Loucy (cell line): ENCODE measurements around the gene OR13C8.
A peak's percentile ranks its signal among the peaks of the same experiment; 100 is the strongest.
"Not testable (repeated sequence)": the region's sequence is repeated elsewhere in the genome, so short reads cannot be mapped to it uniquely, and the experiment has no call there.

Experiments used
- H2AFZ ChIP-seq: fragments of 200-600 bp; sonication (generic); 2 replicates; pipeline ENCODE4 v1.6.0; 2016; ENCODE audit warnings: antibody characterized with exemption, mild to moderate bottlenecking, low read length, moderate library complexity
- H3F3A ChIP-seq: fragments of 200-600 bp; 2 replicates; pipeline ENCODE4 v1.6.0; 2016; ENCODE audit warnings: antibody characterized with exemption, low read depth, mild to moderate bottlenecking
- H3K27me3 ChIP-seq: fragments of 200-600 bp; sonication (generic); 2 replicates; pipeline ENCODE4 v1.6.1; 2014; ENCODE audit warnings: low read length, mild to moderate bottlenecking; ENCODE audit not compliant: insufficient read depth, poor library complexity, severe bottlenecking
- H3K36me3 ChIP-seq: fragments of 200-600 bp; sonication (generic); 2 replicates; pipeline ENCODE4 v1.6.1; 2016; ENCODE audit warnings: low read length; ENCODE audit not compliant: insufficient read depth
- H3K4me1 ChIP-seq: fragments of 200-600 bp; sonication (generic); 2 replicates; pipeline ENCODE4 v1.5.1; 2014; ENCODE audit warnings: low read length, mild to moderate bottlenecking; ENCODE audit not compliant: insufficient read depth, poor library complexity, severe bottlenecking
- H3K4me2 ChIP-seq: fragments of 200-600 bp; sonication (generic); 2 replicates; pipeline ENCODE4 v1.6.0; 2014; ENCODE audit warnings: antibody characterized with exemption, low read length, low read depth, mild to moderate bottlenecking; ENCODE audit not compliant: poor library complexity, severe bottlenecking
- H3K4me3 ChIP-seq: fragments of 200-600 bp; sonication (generic); 2 replicates; pipeline ENCODE4 v1.5.1; 2014; ENCODE audit warnings: low read length, mild to moderate bottlenecking, mixed read lengths; ENCODE audit not compliant: poor library complexity, severe bottlenecking
- H3K79me2 ChIP-seq: fragments of 200-600 bp; sonication (generic); 2 replicates; pipeline ENCODE4 v1.6.1; 2014; ENCODE audit warnings: low read length; ENCODE audit not compliant: insufficient read depth
- H3K9ac ChIP-seq: fragments of 200-600 bp; sonication (generic); 2 replicates; pipeline ENCODE4 v1.6.0; 2014; ENCODE audit warnings: mild to moderate bottlenecking, low read depth, low read length, moderate library complexity; ENCODE audit not compliant: poor library complexity, severe bottlenecking
- H3K9me2 ChIP-seq: fragments of 200-600 bp; sonication (generic); replicated peaks from 2 replicates; pipeline ENCODE4 v1.6.1; 2016; ENCODE audit warnings: low read depth, low read length, mixed read lengths
- H3K9me3 ChIP-seq: fragments of 200-600 bp; sonication (generic); 2 replicates; pipeline ENCODE4 v1.6.1; 2014; ENCODE audit warnings: mild to moderate bottlenecking, antibody characterized with exemption, low read length, low read depth; ENCODE audit not compliant: insufficient read depth
- H4K20me1 ChIP-seq: fragments of 200-600 bp; sonication (generic); 2 replicates; pipeline ENCODE4 v1.6.0; 2014; ENCODE audit warnings: antibody characterized with exemption, low read length, mild to moderate bottlenecking; ENCODE audit not compliant: insufficient read depth, poor library complexity, severe bottlenecking
- EZH2phosphoT487 ChIP-seq: fragments of 200-600 bp; IDR thresholded peaks from 2 replicates; pipeline ENCODE4 v1.6.1; 2018; ENCODE audit warnings: antibody characterized with exemption, mild to moderate bottlenecking, moderate library complexity, borderline replicate concordance
- TF ChIP-seq, protein P1 (sequence below): fragments of 200-600 bp; sonication (generic); conservative IDR thresholded peaks from 2 replicates; pipeline ENCODE4 v1.5.1; 2014; ENCODE audit warnings: mild to moderate bottlenecking, antibody characterized with exemption, low read length

Gene OR13C8

DNA sequence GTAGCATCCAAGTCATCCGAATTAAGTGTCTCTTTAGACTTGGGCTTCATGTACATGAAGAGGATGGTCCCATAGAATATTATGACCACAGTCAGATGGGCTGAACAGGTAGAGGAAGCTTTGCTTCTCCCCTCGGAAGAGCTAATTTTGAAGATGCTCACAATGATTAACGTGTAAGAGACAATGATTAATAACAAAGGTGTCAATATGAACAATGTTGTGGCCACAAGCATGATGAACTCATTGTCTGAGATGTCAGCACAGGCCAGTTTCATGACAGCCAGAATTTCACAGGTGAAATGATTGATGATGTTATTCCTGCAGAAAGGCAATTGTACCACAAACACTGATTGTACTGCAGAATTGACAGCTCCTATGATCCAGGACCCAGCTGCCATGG, 35.8 kb downstream of the OR13C8 start:
- no peaks in the 10 kb centered on the region for H3K27me3 ChIP-seq
- H2AFZ ChIP-seq = no peak overlapping the region
- H3F3A ChIP-seq = no peaks in the 10 kb centered on the region
- H3K4me3 ChIP-seq = no peak overlapping the region
- no peaks in the 10 kb centered on the region for H3K4me1 ChIP-seq
- H4K20me1 ChIP-seq = no peaks in the 10 kb centered on the region
- TF ChIP-seq EZH2phosphoT487 = no peak
- TF ChIP-seq, protein P1, sequence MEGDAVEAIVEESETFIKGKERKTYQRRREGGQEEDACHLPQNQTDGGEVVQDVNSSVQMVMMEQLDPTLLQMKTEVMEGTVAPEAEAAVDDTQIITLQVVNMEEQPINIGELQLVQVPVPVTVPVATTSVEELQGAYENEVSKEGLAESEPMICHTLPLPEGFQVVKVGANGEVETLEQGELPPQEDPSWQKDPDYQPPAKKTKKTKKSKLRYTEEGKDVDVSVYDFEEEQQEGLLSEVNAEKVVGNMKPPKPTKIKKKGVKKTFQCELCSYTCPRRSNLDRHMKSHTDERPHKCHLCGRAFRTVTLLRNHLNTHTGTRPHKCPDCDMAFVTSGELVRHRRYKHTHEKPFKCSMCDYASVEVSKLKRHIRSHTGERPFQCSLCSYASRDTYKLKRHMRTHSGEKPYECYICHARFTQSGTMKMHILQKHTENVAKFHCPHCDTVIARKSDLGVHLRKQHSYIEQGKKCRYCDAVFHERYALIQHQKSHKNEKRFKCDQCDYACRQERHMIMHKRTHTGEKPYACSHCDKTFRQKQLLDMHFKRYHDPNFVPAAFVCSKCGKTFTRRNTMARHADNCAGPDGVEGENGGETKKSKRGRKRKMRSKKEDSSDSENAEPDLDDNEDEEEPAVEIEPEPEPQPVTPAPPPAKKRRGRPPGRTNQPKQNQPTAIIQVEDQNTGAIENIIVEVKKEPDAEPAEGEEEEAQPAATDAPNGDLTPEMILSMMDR = no peak
- H3K79me2 ChIP-seq = no peaks in the 10 kb centered on the region
- no peak overlapping the region for H3K9ac ChIP-seq
- H3K36me3 ChIP-seq = no peaks in the 10 kb centered on the region
- no peaks in the 10 kb centered on the region for H3K9me2 ChIP-seq
- H3K9me3 ChIP-seq = no peaks in the 10 kb centered on the region
- H3K4me2 ChIP-seq = no peak overlapping the region

DNA sequence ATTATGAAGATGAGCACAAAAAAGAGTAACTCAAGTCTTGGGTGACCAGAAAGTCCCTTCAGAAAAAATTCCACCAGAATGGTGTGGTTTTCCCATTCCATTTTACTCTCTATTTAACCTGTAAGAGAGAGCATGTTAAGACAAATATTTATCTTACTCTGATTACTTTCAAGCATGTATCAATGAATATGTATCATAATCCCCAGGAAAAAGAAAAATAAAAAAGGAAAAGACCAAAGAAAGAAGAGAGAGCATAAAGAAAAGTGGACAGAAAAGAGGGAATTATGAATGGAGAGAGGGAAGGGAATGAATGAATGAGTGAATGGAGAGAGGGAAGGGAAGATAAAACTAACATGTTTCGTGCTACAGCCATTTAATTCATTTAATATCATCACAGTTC, 36.6 kb downstream of the OR13C8 start, which contains the start of gene OR13C2:
OR13C2 (minus strand) TSS at position 101 of the 400 bp plus-strand sequence; CDS start at position 101, 0 bp downstream.
- not testable (repeated sequence) for H3K79me2 ChIP-seq, H4K20me1 ChIP-seq, H3K4me2 ChIP-seq

DNA sequence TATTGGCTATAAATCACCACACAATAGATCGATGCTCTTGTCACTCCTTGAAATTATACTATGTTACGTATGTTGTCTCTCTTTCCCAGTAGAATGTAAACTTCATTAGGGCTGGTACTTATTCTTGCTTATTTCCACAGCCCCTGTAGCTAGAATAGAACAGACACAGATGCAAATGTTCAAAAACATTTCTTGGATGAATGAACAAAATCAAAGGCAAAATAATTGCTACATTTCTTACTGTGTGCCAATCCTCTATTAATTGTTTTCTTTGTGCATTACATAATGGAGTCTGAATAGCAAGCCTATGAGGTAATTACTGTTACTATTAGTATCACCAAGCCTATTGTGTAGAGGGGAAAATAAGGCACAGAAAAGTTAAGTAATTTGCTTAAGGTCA, 37.2 kb downstream of the OR13C8 start:
- no peaks in the 10 kb centered on the region for H3K9me3 ChIP-seq
- no peaks in the 10 kb centered on the region for H3F3A ChIP-seq
- no peaks in the 10 kb centered on the region for H3K36me3 ChIP-seq
- no peak overlapping the region for H3K4me2 ChIP-seq
- no peaks in the 10 kb centered on the region for H3K79me2 ChIP-seq
- no peaks in the 10 kb centered on the region for H3K4me1 ChIP-seq
- no peaks in the 10 kb centered on the region for H3K27me3 ChIP-seq
- no peak overlapping the region for H2AFZ ChIP-seq
- H3K4me3 ChIP-seq = no peak overlapping the region
- H3K9me2 ChIP-seq = no peaks in the 10 kb centered on the region
- no peaks in the 10 kb centered on the region for H4K20me1 ChIP-seq
- H3K9ac ChIP-seq = no peak overlapping the region
- TF ChIP-seq EZH2phosphoT487 = no peak
- TF ChIP-seq, protein P1 = no peak

More for the DNA sequence above, 36.6 kb downstream of the OR13C8 start, which contains the start of gene OR13C2:
- H3K4me1 ChIP-seq, H3K9me3 ChIP-seq, H3F3A ChIP-seq, H3K9me2 ChIP-seq, H3K36me3 ChIP-seq, H3K9ac ChIP-seq, H3K27me3 ChIP-seq, H2AFZ ChIP-seq, H3K4me3 ChIP-seq: not testable (repeated sequence)

DNA sequence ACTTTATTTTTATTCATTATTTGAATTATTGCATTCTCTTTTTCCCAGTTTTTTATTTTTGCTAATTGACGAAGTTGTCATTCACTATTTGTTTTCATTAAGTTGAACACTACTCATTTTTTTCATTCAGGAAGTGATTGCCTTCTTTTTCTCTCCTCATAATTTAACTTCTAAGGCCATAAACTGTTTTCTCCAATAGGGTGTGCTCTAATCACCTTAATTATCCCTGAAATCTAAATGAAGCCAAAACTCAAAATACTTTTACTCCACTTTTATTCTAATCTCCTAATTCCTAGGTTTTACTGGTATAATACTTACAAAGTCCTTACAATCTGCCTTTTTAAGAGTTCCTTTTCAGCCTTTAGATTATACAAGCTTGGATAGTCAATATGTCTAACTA, 39.4 kb downstream of the OR13C8 start:
- no peaks in the 10 kb centered on the region for H3K9me3 ChIP-seq
- no peak overlapping the region for H3K9ac ChIP-seq
- H3F3A ChIP-seq = no peaks in the 10 kb centered on the region

More for the DNA sequence above, 39.4 kb downstream of the OR13C8 start:
- Histone ChIP-seq H3K27me3 (no peaks in the 10 kb centered on the region), H3K9me2 (no peaks in the 10 kb centered on the region), H3K79me2 (no peaks in the 10 kb centered on the region), H4K20me1 (no peaks in the 10 kb centered on the region), H2AFZ (no peak overlapping the region), H3K4me2 (no peak overlapping the region), H3K4me1 (no peaks in the 10 kb centered on the region), H3K4me3 (no peak overlapping the region), H3K36me3 (no peaks in the 10 kb centered on the region)
- TF ChIP-seq, protein P1 = peak; percentile 55
- TF ChIP-seq EZH2phosphoT487 = no peak
